ENCODE measurements around the gene RAX2.

The RAX2 gene

GRCh38 chr19:3774621-3775373 lies 2.8 kb upstream of the RAX2 start:
- Histone ChIP-seq H3K9ac (ENCODE audit: low read length) (no peak overlapping the region), H2BK15ac (replicated peaks; ENCODE audit: low read depth) (no peak overlapping the region), H2BK5ac (ENCODE audit: low read length) (no peak overlapping the region), H3K27me3 (ENCODE audit: insufficient read depth, low read length, poor library complexity) (no peaks in the 10 kb centered on the region), H3K56ac (ENCODE audit: low read length) (no peak overlapping the region), H2AK5ac (ENCODE audit: low read length) (no peak overlapping the region), H3K18ac (ENCODE audit: low read length) (no peak overlapping the region), H3K23ac (ENCODE audit: low read length) (no peak overlapping the region), H3K4me2 (ENCODE audit: low read length) (no peak overlapping the region), H3K4ac (ENCODE audit: low read depth, low read length) (no peak overlapping the region), H3K79me2 (ENCODE audit: control insufficient read depth, insufficient read depth, low read length) (no peaks in the 10 kb centered on the region), H3K4me1 (ENCODE audit: control insufficient read depth, low read depth, low read length) (no peaks in the 10 kb centered on the region), H3K4me3 (ENCODE audit: low read length) (no peak overlapping the region), H3K79me1 (ENCODE audit: low read length) (no peaks in the 10 kb centered on the region), H2BK120ac (ENCODE audit: low read depth, low read length) (no peak overlapping the region), H3K36me3 (ENCODE audit: control insufficient read depth, insufficient read depth, low read length) (no peaks in the 10 kb centered on the region), H4K5ac (ENCODE audit: low read length) (no peak overlapping the region), H3K27ac (ENCODE audit: low read depth, low read length) (no peak overlapping the region), H4K8ac (ENCODE audit: low read depth, low read length) (no peak overlapping the region)
- WGBS (ENCODE audit: extremely low coverage, insufficient coverage, low lambda C conversion rate) = no CpG with 5 or more reads among the region's 25 CpGs
- no peak for DNase-seq

- Histone ChIP-seq H3K79me1 (ENCODE audit: low read length) (no peaks in the 10 kb centered on the region), H3K56ac (ENCODE audit: low read length) (no peak overlapping the region), H3K27me3 (ENCODE audit: insufficient read depth, low read length, poor library complexity) (no peaks in the 10 kb centered on the region), H3K23ac (ENCODE audit: low read length) (no peak overlapping the region), H3K4me2 (ENCODE audit: low read length) (no peak overlapping the region), H4K8ac (ENCODE audit: low read depth, low read length) (no peak overlapping the region), H3K4me1 (ENCODE audit: control insufficient read depth, low read depth, low read length) (no peaks in the 10 kb centered on the region), H3K4ac (ENCODE audit: low read depth, low read length) (no peak overlapping the region), H4K5ac (ENCODE audit: low read length) (no peak overlapping the region), H3K9ac (ENCODE audit: low read length) (no peak overlapping the region), H2BK15ac (replicated peaks; ENCODE audit: low read depth) (no peak overlapping the region), H2AK5ac (ENCODE audit: low read length) (no peak overlapping the region), H3K36me3 (ENCODE audit: control insufficient read depth, insufficient read depth, low read length) (no peaks in the 10 kb centered on the region), H2BK120ac (ENCODE audit: low read depth, low read length) (no peak overlapping the region), H3K18ac (ENCODE audit: low read length) (no peak overlapping the region), H3K4me3 (ENCODE audit: low read length) (no peak overlapping the region), H3K27ac (ENCODE audit: low read depth, low read length) (no peak overlapping the region), H3K79me2 (ENCODE audit: control insufficient read depth, insufficient read depth, low read length) (no peaks in the 10 kb centered on the region), H2BK5ac (ENCODE audit: low read length) (no peak overlapping the region)
- DNase-seq = no peak
- WGBS (ENCODE audit: extremely low coverage, insufficient coverage, low lambda C conversion rate) = no CpG with 5 or more reads among the region's 12 CpGs
Measured at GRCh38 chr19:3773814-3774515, 1.9 kb upstream of the RAX2 start.

GRCh38 chr19:3771000-3771905 lies 775 bp downstream of the RAX2 start:
- peak; percentile 16 for DNase-seq
- Histone ChIP-seq H3K4me2 (ENCODE audit: low read length) (no peak overlapping the region), H3K18ac (ENCODE audit: low read length) (no peak overlapping the region), H4K8ac (ENCODE audit: low read depth, low read length) (no peak overlapping the region), H3K23ac (ENCODE audit: low read length) (no peak overlapping the region), H3K79me2 (ENCODE audit: control insufficient read depth, insufficient read depth, low read length) (no peaks in the 10 kb centered on the region), H3K27me3 (ENCODE audit: insufficient read depth, low read length, poor library complexity) (no peaks in the 10 kb centered on the region), H2BK5ac (ENCODE audit: low read length) (no peak overlapping the region), H2BK120ac (ENCODE audit: low read depth, low read length) (no peak overlapping the region), H4K5ac (ENCODE audit: low read length) (no peak overlapping the region), H3K27ac (ENCODE audit: low read depth, low read length) (no peak overlapping the region), H2AK5ac (ENCODE audit: low read length) (no peak overlapping the region), H2BK15ac (replicated peaks; ENCODE audit: low read depth) (no peak overlapping the region), H3K4me3 (ENCODE audit: low read length) (no peak overlapping the region), H3K56ac (ENCODE audit: low read length) (no peak overlapping the region), H3K4me1 (ENCODE audit: control insufficient read depth, low read depth, low read length) (no peaks in the 10 kb centered on the region), H3K9ac (ENCODE audit: low read length) (no peak overlapping the region), H3K4ac (ENCODE audit: low read depth, low read length) (no peak overlapping the region), H3K36me3 (ENCODE audit: control insufficient read depth, insufficient read depth, low read length) (no peaks in the 10 kb centered on the region), H3K79me1 (ENCODE audit: low read length) (no peaks in the 10 kb centered on the region)
- WGBS (ENCODE audit: extremely low coverage, insufficient coverage, low lambda C conversion rate) = no CpG with 5 or more reads among the region's 35 CpGs

GRCh38 chr19:3770136-3770999 lies 1.7 kb downstream of the RAX2 start:
- H3K56ac ChIP-seq (ENCODE audit: low read length) = no peak overlapping the region
- H2BK5ac ChIP-seq (ENCODE audit: low read length) = no peak overlapping the region
- H3K4me3 ChIP-seq (ENCODE audit: low read length) = no peak overlapping the region

GRCh38 chr19:3769494-3769893 lies 2.5 kb downstream of the RAX2 start:
- WGBS (ENCODE audit: extremely low coverage, insufficient coverage, low lambda C conversion rate) = no CpG with 5 or more reads among the region's 17 CpGs
- no peak overlapping the region for H2BK5ac ChIP-seq (ENCODE audit: low read length)
- H3K56ac ChIP-seq (ENCODE audit: low read length) = no peak overlapping the region
- no peak for DNase-seq
- no peak overlapping the region for H3K4me2 ChIP-seq (ENCODE audit: low read length)
- H2AK5ac ChIP-seq (ENCODE audit: low read length) = no peak overlapping the region
- H2BK15ac ChIP-seq (replicated peaks; ENCODE audit: low read depth) = no peak overlapping the region
- no peak overlapping the region for H2BK120ac ChIP-seq (ENCODE audit: low read depth, low read length)
- no peak overlapping the region for H3K9ac ChIP-seq (ENCODE audit: low read length)
- H3K79me2 ChIP-seq (ENCODE audit: control insufficient read depth, insufficient read depth, low read length) = no peaks in the 10 kb centered on the region
- no peak overlapping the region for H4K5ac ChIP-seq (ENCODE audit: low read length)
- H3K4me1 ChIP-seq (ENCODE audit: control insufficient read depth, low read depth, low read length) = no peaks in the 10 kb centered on the region
- H3K4ac ChIP-seq (ENCODE audit: low read depth, low read length) = no peak overlapping the region
- H3K36me3 ChIP-seq (ENCODE audit: control insufficient read depth, insufficient read depth, low read length) = no peaks in the 10 kb centered on the region
- no peak overlapping the region for H4K8ac ChIP-seq (ENCODE audit: low read depth, low read length)
- no peak overlapping the region for H3K4me3 ChIP-seq (ENCODE audit: low read length)
- no peak overlapping the region for H3K23ac ChIP-seq (ENCODE audit: low read length)
- no peak overlapping the region for H3K27ac ChIP-seq (ENCODE audit: low read depth, low read length)
- H3K27me3 ChIP-seq (ENCODE audit: insufficient read depth, low read length, poor library complexity) = no peaks in the 10 kb centered on the region
- no peaks in the 10 kb centered on the region for H3K79me1 ChIP-seq (ENCODE audit: low read length)
- H3K18ac ChIP-seq (ENCODE audit: low read length) = no peak overlapping the region

More at GRCh38 chr19:3770136-3770999, 1.7 kb downstream of the RAX2 start:
- DNase-seq = no peak
- H2BK120ac ChIP-seq (ENCODE audit: low read depth, low read length) = no peak overlapping the region
- no peak overlapping the region for H4K8ac ChIP-seq (ENCODE audit: low read depth, low read length)
- H3K4ac ChIP-seq (ENCODE audit: low read depth, low read length) = no peak overlapping the region
- H3K27me3 ChIP-seq (ENCODE audit: insufficient read depth, low read length, poor library complexity) = no peaks in the 10 kb centered on the region
- H3K4me2 ChIP-seq (ENCODE audit: low read length) = no peak overlapping the region
- no peak overlapping the region for H3K27ac ChIP-seq (ENCODE audit: low read depth, low read length)
- no peak overlapping the region for H2AK5ac ChIP-seq (ENCODE audit: low read length)
- no peak overlapping the region for H3K9ac ChIP-seq (ENCODE audit: low read length)
- H3K18ac ChIP-seq (ENCODE audit: low read length) = no peak overlapping the region
- no peaks in the 10 kb centered on the region for H3K79me2 ChIP-seq (ENCODE audit: control insufficient read depth, insufficient read depth, low read length)
- peak overlapping the region; percentile 45 for H3K23ac ChIP-seq (ENCODE audit: low read length)
- H4K5ac ChIP-seq (ENCODE audit: low read length) = no peak overlapping the region
- H3K4me1 ChIP-seq (ENCODE audit: control insufficient read depth, low read depth, low read length) = no peaks in the 10 kb centered on the region
- H2BK15ac ChIP-seq (replicated peaks; ENCODE audit: low read depth) = no peak overlapping the region
- no peaks in the 10 kb centered on the region for H3K36me3 ChIP-seq (ENCODE audit: control insufficient read depth, insufficient read depth, low read length)
- no peaks in the 10 kb centered on the region for H3K79me1 ChIP-seq (ENCODE audit: low read length)
- whole genome bisulfite sequencing (ENCODE audit: extremely low coverage, insufficient coverage, low lambda C conversion rate) = no CpG with 5 or more reads among the region's 53 CpGs
